Thoracic aorta (tissue), 2 donors: ENCODE results near the gene APCDD1L. TPM values are rescaled to one million over a fixed set of nuclear protein-coding genes. Genes with fewer than 3 reads are reported as not detected.

Source experiments
- ATAC-seq: fragments of 150-250 bp; one replicate; pipeline ENCODE4 v1.8.0; 2017; ENCODE audit warnings: low read depth; ENCODE audit not compliant: insufficient number of reproducible peaks, low FRiP score
- DNase-seq: peaks from one replicate; pipeline ENCODE4 v3.0.0-alpha.2; 2020; ENCODE audit warnings: low spot score
- H3K27ac ChIP-seq, 2 donors: fragments of 200-600 bp; sonication (generic); 1 replicate in 1 of 2; 2 replicates in 1 of 2; pipeline ENCODE4 v1.5.1; 2016; ENCODE audit warnings: mild to moderate bottlenecking in 2 of 2, moderate library complexity in 2 of 2
- H3K27me3 ChIP-seq: fragments of 200-600 bp; sonication (generic); replicated peaks from 2 replicates; pipeline ENCODE4 v1.6.0; 2016; ENCODE audit warnings: mild to moderate bottlenecking; ENCODE audit not compliant: insufficient read depth
- H3K36me3 ChIP-seq: fragments of 200-600 bp; sonication (generic); one replicate; pipeline ENCODE4 v1.5.1; 2016
- H3K4me1 ChIP-seq, 2 donors: fragments of 200-600 bp; sonication (generic); 1 replicate in 1 of 2; 2 replicates in 1 of 2; pipeline versions ENCODE4 v1.5.1 to v1.6.0; 2016; ENCODE audit warnings: low read depth in 2 of 2, mild to moderate bottlenecking in 1 of 2; ENCODE audit not compliant: control insufficient read depth in 1 of 2
- H3K4me3 ChIP-seq: fragments of 200-600 bp; sonication (generic); 2 replicates; pipeline ENCODE4 v1.5.1; 2016; ENCODE audit warnings: mild to moderate bottlenecking
- H3K9me3 ChIP-seq: fragments of 200-600 bp; sonication (generic); 2 replicates; pipeline ENCODE4 v1.5.1; 2016
- total RNA-seq, 2 donors: library from RNA; depleted of rRNA; stranded (reverse); fragments of >200 nt; gene quantifications; one replicate each; pipeline versions ENCODE4 v1.1.0 to v1.2.3, GENCODE V29; 2016
- TF ChIP-seq, protein P1 (sequence below): fragments of 200-600 bp; sonication (generic); IDR thresholded peaks from one replicate; pipeline ENCODE4 v1.5.1; 2019; ENCODE audit warnings: antibody characterized with exemption

The APCDD1L gene
- total RNA-seq, 2 donors from 2014 or later = 9.2 to 12.9 TPM

- Histone ChIP-seq H3K27me3 (no peaks in the 10 kb centered on the region), H3K27ac (no peak overlapping the region), H3K4me1 (no peaks in the 10 kb centered on the region), H3K9me3 (no peaks in the 10 kb centered on the region), H3K4me3 (no peak overlapping the region), H3K36me3 (no peaks in the 10 kb centered on the region)
- DNase-seq (no peak), ATAC-seq (no peak)
- TF ChIP-seq, protein P1, sequence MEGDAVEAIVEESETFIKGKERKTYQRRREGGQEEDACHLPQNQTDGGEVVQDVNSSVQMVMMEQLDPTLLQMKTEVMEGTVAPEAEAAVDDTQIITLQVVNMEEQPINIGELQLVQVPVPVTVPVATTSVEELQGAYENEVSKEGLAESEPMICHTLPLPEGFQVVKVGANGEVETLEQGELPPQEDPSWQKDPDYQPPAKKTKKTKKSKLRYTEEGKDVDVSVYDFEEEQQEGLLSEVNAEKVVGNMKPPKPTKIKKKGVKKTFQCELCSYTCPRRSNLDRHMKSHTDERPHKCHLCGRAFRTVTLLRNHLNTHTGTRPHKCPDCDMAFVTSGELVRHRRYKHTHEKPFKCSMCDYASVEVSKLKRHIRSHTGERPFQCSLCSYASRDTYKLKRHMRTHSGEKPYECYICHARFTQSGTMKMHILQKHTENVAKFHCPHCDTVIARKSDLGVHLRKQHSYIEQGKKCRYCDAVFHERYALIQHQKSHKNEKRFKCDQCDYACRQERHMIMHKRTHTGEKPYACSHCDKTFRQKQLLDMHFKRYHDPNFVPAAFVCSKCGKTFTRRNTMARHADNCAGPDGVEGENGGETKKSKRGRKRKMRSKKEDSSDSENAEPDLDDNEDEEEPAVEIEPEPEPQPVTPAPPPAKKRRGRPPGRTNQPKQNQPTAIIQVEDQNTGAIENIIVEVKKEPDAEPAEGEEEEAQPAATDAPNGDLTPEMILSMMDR = no peak
Observed at GRCh38 chr20:58424218-58424969, 90.8 kb downstream of the APCDD1L start.

GRCh38 chr20:58421497-58421850, 93.7 kb downstream of the APCDD1L start:
- no peaks in the 10 kb centered on the region for H3K9me3 ChIP-seq
- H3K4me3 ChIP-seq = no peak overlapping the region
- no peaks in the 10 kb centered on the region for H3K36me3 ChIP-seq
- TF ChIP-seq, protein P1 = no peak
- no peaks in the 10 kb centered on the region for H3K27me3 ChIP-seq
- no peak for ATAC-seq
- no peak overlapping the region for H3K27ac ChIP-seq
- H3K4me1 ChIP-seq = no peaks in the 10 kb centered on the region
- DNase-seq = no peak

- Histone ChIP-seq H3K9me3 (no peaks in the 10 kb centered on the region), H3K27me3 (no peaks in the 10 kb centered on the region), H3K4me3 (no peak overlapping the region), H3K27ac (no peak overlapping the region), H3K36me3 (no peaks in the 10 kb centered on the region), H3K4me1 (no peaks in the 10 kb centered on the region)
- no peak for ATAC-seq
- TF ChIP-seq, protein P1 = no peak
- no peak for DNase-seq
Observed at GRCh38 chr20:58420798-58421496, 94.3 kb downstream of the APCDD1L start.

DNA sequence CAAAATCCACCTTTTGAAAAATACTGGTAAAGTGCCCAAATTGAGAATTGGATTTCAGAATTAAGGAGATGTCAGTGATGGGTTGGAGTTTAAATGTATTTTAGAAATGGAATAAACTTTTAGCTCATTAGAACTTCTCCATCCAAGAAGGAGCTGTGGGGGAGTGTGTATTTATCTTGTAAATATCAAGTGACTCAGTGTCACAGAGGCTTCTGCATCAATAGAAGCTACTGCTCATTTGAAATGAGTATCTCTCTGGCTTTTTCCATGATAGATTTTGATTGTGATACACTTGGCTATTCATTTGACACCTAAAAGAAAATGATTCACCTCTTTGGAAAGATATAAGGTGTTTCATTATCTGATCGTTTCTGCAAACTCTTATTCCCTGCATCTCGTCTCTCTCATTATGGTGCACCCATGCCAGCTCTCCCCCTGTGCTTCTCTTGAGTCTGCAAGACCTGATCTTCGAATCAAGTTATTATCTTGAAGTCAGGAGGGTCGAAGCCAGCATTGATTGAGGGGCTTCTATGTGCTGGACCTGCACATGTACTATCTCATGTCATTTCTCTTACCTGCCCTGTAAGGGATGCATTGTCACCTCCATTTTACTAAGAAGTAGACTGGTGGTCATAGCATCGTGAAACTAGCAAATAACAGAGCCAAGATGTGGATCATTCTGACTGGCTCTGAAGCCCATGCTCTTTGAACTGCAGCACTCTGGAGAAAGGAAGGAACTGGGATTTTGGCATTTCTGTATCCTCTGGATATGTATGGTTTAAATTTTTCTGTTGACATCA, 96.0 kb downstream of the APCDD1L start:
- H3K4me3 ChIP-seq = no peak overlapping the region
- ATAC-seq = no peak
- no peaks in the 10 kb centered on the region for H3K27me3 ChIP-seq
- no peaks in the 10 kb centered on the region for H3K9me3 ChIP-seq
- H3K36me3 ChIP-seq = no peaks in the 10 kb centered on the region
- peaks cover 0 to 3% of the 10 kb centered on the region in 2 donors for H3K4me1 ChIP-seq
- TF ChIP-seq, protein P1 = no peak
- no peak overlapping the region for H3K27ac ChIP-seq
- no peak for DNase-seq

DNA sequence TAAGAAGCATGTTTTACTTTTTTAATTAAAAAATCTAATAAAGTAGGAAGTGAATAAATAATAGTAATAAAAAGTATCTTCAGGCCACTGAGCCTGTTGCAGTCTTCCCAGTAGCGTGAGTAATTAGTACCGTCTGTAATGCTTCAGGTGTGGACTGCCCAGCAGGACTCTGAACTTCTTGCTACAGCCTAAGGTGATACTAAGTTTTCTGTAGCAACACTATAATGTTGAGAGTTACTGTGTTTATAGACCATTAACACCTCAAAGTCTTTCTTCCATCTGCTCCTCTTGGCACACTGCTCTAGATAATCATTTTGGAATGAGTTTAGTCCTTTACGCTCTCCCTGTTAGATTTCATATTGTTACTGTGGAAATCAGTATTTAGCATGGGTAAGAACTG, 97.8 kb downstream of the APCDD1L start:
- Histone ChIP-seq H3K9me3 (no peaks in the 10 kb centered on the region), H3K4me1 (peaks cover 0 to 3% of the 10 kb centered on the region in 2 donors), H3K27ac (no peak overlapping the region), H3K4me3 (no peak overlapping the region), H3K36me3 (no peaks in the 10 kb centered on the region), H3K27me3 (no peaks in the 10 kb centered on the region)
- TF ChIP-seq, protein P1 = no peak
- DNase-seq = no peak
- no peak for ATAC-seq
